ENCODE data around the gene TMEM59L. TPM values are rescaled to one million over a fixed set of nuclear protein-coding genes. Genes with fewer than 3 reads are reported as not detected.

Gene TMEM59L
- total and polyA plus RNA-seq, 2 donors (not counting 1 experiment from before 2014, with no cell fraction given), result 0.14 to 0.33 TPM

GRCh38 chr19:18608102-18608804 is 4.4 kb upstream of the TMEM59L start:
- no peaks in the 10 kb centered on the region for H3K36me3 ChIP-seq (ENCODE audit: control insufficient read depth, insufficient read depth, low read length)
- no peak for TF ChIP-seq CTCF (conservative IDR thresholded peaks at IDR 0.05 in 1 of 2, IDR thresholded peaks at IDR 0.05 in 1 of 2; ENCODE audit: low read depth in 1 of 2, low read length in 2 of 2)
- TF ChIP-seq EZH2 (IDR thresholded peaks at IDR 0.05; ENCODE audit: low read length, missing control alignments), result peak; percentile 61
- no peak overlapping the region for H3K9ac ChIP-seq (ENCODE audit: insufficient read depth, low read length)
- no peaks in the 10 kb centered on the region for H4K20me1 ChIP-seq (ENCODE audit: control insufficient read depth, extremely low read depth, insufficient read depth, low read length)
- no peak overlapping the region for H2AFZ ChIP-seq (ENCODE audit: low read length)
- no peaks in the 10 kb centered on the region for H3K79me2 ChIP-seq (ENCODE audit: control insufficient read depth, insufficient read depth, low read length)
- H3K27ac ChIP-seq (ENCODE audit: insufficient read depth, low read length), result no peak overlapping the region
- H3K9me3 ChIP-seq (ENCODE audit: control insufficient read depth, insufficient read depth, low read depth, low read length), result no peaks in the 10 kb centered on the region
- H3K27me3 ChIP-seq (ENCODE audit: control insufficient read depth, insufficient read depth, low read length), result peaks cover 76% of the 10 kb centered on the region
- H3K4me2 ChIP-seq (ENCODE audit: extremely low read depth, insufficient read depth, low read length), result no peak overlapping the region
- DNase-seq (ENCODE audit: low read depth in 2 of 2), result no peak
- no peaks in the 10 kb centered on the region for H3K4me1 ChIP-seq (ENCODE audit: control insufficient read depth, extremely low read depth, insufficient read depth, low read length)
- no peak overlapping the region for H3K4me3 ChIP-seq (replicated peaks in 1 of 4; ENCODE audit: control extremely low read depth in 1 of 4, insufficient read depth in 1 of 4, low read depth in 3 of 4, low read length in 4 of 4)

DNA sequence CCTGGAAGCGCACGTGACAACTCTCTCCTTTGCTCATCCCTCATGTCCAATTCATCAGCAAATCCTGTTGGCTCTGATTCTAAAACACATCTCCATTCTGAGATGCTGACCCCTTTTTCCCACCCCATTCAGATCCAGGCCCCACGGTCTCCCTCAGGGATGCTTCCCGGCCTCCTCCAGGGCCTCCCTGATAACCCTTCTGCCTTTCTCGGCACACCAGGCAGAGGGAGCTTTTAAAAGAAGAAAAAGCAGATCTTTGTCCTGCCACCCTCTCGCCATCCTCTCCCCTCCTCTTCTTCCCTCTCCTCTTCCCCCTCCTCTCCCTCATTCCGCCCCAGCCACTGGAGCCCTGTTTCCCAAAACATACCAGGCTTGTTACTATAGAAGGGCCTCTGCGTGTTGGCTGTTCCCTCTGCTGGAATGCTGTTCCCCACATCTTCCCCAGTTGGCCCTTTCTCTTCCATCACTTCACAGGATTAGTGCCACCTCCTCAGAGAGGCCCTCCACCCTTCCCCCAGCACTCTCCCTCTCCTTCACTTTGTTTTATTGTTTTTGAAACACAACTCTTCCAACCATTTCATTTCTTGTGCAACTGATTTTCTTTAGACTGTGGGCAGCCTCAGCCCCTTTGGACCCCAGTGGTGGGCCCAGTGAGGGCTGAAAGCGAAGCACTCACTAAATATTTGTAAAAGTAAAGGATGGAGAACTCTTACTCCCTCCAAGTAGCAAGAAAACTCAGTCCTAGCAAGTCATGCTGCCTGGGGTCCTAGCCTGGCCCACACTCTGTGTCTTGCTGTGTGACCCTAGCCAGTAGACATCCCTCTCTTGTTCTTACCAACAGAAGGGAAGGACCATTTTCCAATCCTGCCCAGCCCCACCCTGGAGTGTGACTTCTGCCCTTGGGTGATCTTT is 3.6 kb upstream of the TMEM59L start:
- no peak overlapping the region for H3K9ac ChIP-seq (ENCODE audit: insufficient read depth, low read length)
- H3K4me2 ChIP-seq (ENCODE audit: extremely low read depth, insufficient read depth, low read length), result no peak overlapping the region
- H3K4me1 ChIP-seq (ENCODE audit: control insufficient read depth, extremely low read depth, insufficient read depth, low read length), result no peaks in the 10 kb centered on the region
- H3K27ac ChIP-seq (ENCODE audit: insufficient read depth, low read length), result no peak overlapping the region
- H3K9me3 ChIP-seq (ENCODE audit: control insufficient read depth, insufficient read depth, low read depth, low read length), result no peaks in the 10 kb centered on the region
- no peaks in the 10 kb centered on the region for H3K36me3 ChIP-seq (ENCODE audit: control insufficient read depth, insufficient read depth, low read length)
- H3K4me3 ChIP-seq (replicated peaks in 1 of 4; ENCODE audit: control extremely low read depth in 1 of 4, insufficient read depth in 1 of 4, low read depth in 3 of 4, low read length in 4 of 4), result no peak overlapping the region
- H3K79me2 ChIP-seq (ENCODE audit: control insufficient read depth, insufficient read depth, low read length), result no peaks in the 10 kb centered on the region
- no peak for DNase-seq (ENCODE audit: low read depth in 2 of 2)
- no peak overlapping the region for H2AFZ ChIP-seq (ENCODE audit: low read length)
- peaks cover 77% of the 10 kb centered on the region for H3K27me3 ChIP-seq (ENCODE audit: control insufficient read depth, insufficient read depth, low read length)
- H4K20me1 ChIP-seq (ENCODE audit: control insufficient read depth, extremely low read depth, insufficient read depth, low read length), result no peaks in the 10 kb centered on the region
- TF ChIP-seq CTCF (conservative IDR thresholded peaks at IDR 0.05 in 1 of 2, IDR thresholded peaks at IDR 0.05 in 1 of 2; ENCODE audit: low read depth in 1 of 2, low read length in 2 of 2), result no peak
- no peak for TF ChIP-seq EZH2 (IDR thresholded peaks at IDR 0.05; ENCODE audit: low read length, missing control alignments)

DNA sequence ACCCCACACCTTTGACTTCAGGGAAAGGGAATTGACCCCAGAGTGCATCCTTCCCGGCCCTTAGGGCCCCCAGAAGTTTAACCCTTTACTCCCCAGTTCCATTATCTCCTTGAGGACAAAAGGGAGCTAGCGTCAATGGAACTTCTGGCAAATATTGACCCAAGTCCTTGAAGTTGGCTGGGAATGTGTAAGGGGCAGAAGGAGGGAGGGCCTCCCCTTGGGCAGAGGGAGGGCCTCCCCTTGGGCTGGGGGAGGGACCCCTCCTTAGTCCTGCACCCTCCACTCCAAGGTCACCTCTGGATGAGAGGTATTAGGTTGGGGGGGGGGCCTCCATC is 3.0 kb upstream of the TMEM59L start:
- no peak overlapping the region for H3K4me3 ChIP-seq (replicated peaks in 1 of 4; ENCODE audit: control extremely low read depth in 1 of 4, insufficient read depth in 1 of 4, low read depth in 3 of 4, low read length in 4 of 4)
- no peak for TF ChIP-seq EZH2 (IDR thresholded peaks at IDR 0.05; ENCODE audit: low read length, missing control alignments)
- TF ChIP-seq CTCF (conservative IDR thresholded peaks at IDR 0.05 in 1 of 2, IDR thresholded peaks at IDR 0.05 in 1 of 2; ENCODE audit: low read depth in 1 of 2, low read length in 2 of 2), result no peak
- no peak overlapping the region for H3K4me2 ChIP-seq (ENCODE audit: extremely low read depth, insufficient read depth, low read length)
- H3K79me2 ChIP-seq (ENCODE audit: control insufficient read depth, insufficient read depth, low read length), result no peaks in the 10 kb centered on the region
- no peaks in the 10 kb centered on the region for H3K4me1 ChIP-seq (ENCODE audit: control insufficient read depth, extremely low read depth, insufficient read depth, low read length)
- H3K9ac ChIP-seq (ENCODE audit: insufficient read depth, low read length), result no peak overlapping the region
- no peaks in the 10 kb centered on the region for H3K36me3 ChIP-seq (ENCODE audit: control insufficient read depth, insufficient read depth, low read length)
- DNase-seq (ENCODE audit: low read depth in 2 of 2), result no peak
- no peak overlapping the region for H3K27ac ChIP-seq (ENCODE audit: insufficient read depth, low read length)
- no peaks in the 10 kb centered on the region for H4K20me1 ChIP-seq (ENCODE audit: control insufficient read depth, extremely low read depth, insufficient read depth, low read length)
- H2AFZ ChIP-seq (ENCODE audit: low read length), result no peak overlapping the region
- peaks cover 76% of the 10 kb centered on the region for H3K27me3 ChIP-seq (ENCODE audit: control insufficient read depth, insufficient read depth, low read length)
- no peaks in the 10 kb centered on the region for H3K9me3 ChIP-seq (ENCODE audit: control insufficient read depth, insufficient read depth, low read depth, low read length)

All from fibroblast of lung (primary cell).